ENCODE results near the gene APOA1. TPM values are rescaled to one million over a fixed set of nuclear protein-coding genes. Genes with fewer than 3 reads are reported as not detected.
A peak's percentile ranks its signal among the peaks of the same experiment; 100 is the strongest.

APOA1 gene
- total RNA-seq, 1 donor: under 0.01 TPM

- Histone ChIP-seq H3K4me3 (ENCODE audit: insufficient read depth, low read length) (no peak overlapping the region), H3K27ac (ENCODE audit: low read depth, low read length) (peak overlapping the region; percentile 94), H3K4me2 (ENCODE audit: insufficient read depth, low read length) (no peak overlapping the region), H2AFZ (ENCODE audit: low read length) (no peak overlapping the region), H3K4me1 (ENCODE audit: insufficient read depth, low read length) (peaks cover 59% of the 10 kb centered on the region), H3K9me3 (ENCODE audit: low read depth, low read length) (no peaks in the 10 kb centered on the region), H3K79me2 (ENCODE audit: insufficient read depth, low read length) (no peaks in the 10 kb centered on the region), H4K20me1 (ENCODE audit: insufficient read depth, low read length) (no peaks in the 10 kb centered on the region), H3K27me3 (ENCODE audit: insufficient read depth, low read length) (no peaks in the 10 kb centered on the region), H3K36me3 (ENCODE audit: insufficient read depth, low read length) (peaks cover 48% of the 10 kb centered on the region)
- DNase-seq (ENCODE audit: insufficient read length, low spot score, missing footprints): no peak
- no peak for TF ChIP-seq CTCF (IDR thresholded peaks at IDR 0.05; ENCODE audit: extremely low read depth, low read depth, low read length)
Observed at GRCh38 chr11:116864531-116864930, 27.1 kb upstream of the APOA1 start.

- peak overlapping the region; percentile 94 for H3K27ac ChIP-seq (ENCODE audit: low read depth, low read length)
- H3K79me2 ChIP-seq (ENCODE audit: insufficient read depth, low read length): no peaks in the 10 kb centered on the region
- H3K27me3 ChIP-seq (ENCODE audit: insufficient read depth, low read length): no peaks in the 10 kb centered on the region
- H3K4me1 ChIP-seq (ENCODE audit: insufficient read depth, low read length): peaks cover 62% of the 10 kb centered on the region
- no peak for DNase-seq (ENCODE audit: insufficient read length, low spot score, missing footprints)
- H3K9me3 ChIP-seq (ENCODE audit: low read depth, low read length): no peaks in the 10 kb centered on the region
- H2AFZ ChIP-seq (ENCODE audit: low read length): no peak overlapping the region
- H3K4me2 ChIP-seq (ENCODE audit: insufficient read depth, low read length): no peak overlapping the region
- no peak for TF ChIP-seq CTCF (IDR thresholded peaks at IDR 0.05; ENCODE audit: extremely low read depth, low read depth, low read length)
- H3K36me3 ChIP-seq (ENCODE audit: insufficient read depth, low read length): peaks cover 55% of the 10 kb centered on the region
- no peak overlapping the region for H3K4me3 ChIP-seq (ENCODE audit: insufficient read depth, low read length)
- no peaks in the 10 kb centered on the region for H4K20me1 ChIP-seq (ENCODE audit: insufficient read depth, low read length)
Observed at GRCh38 chr11:116862951-116863350, 25.5 kb upstream of the APOA1 start.

GRCh38 chr11:116862185-116862584, 24.8 kb upstream of the APOA1 start:
- Histone ChIP-seq H4K20me1 (ENCODE audit: insufficient read depth, low read length) (no peaks in the 10 kb centered on the region), H2AFZ (ENCODE audit: low read length) (no peak overlapping the region), H3K27me3 (ENCODE audit: insufficient read depth, low read length) (no peaks in the 10 kb centered on the region), H3K9me3 (ENCODE audit: low read depth, low read length) (no peaks in the 10 kb centered on the region), H3K4me2 (ENCODE audit: insufficient read depth, low read length) (no peak overlapping the region), H3K36me3 (ENCODE audit: insufficient read depth, low read length) (peaks cover 53% of the 10 kb centered on the region), H3K27ac (ENCODE audit: low read depth, low read length) (peak overlapping the region; percentile 94), H3K4me1 (ENCODE audit: insufficient read depth, low read length) (peaks cover 64% of the 10 kb centered on the region), H3K4me3 (ENCODE audit: insufficient read depth, low read length) (no peak overlapping the region), H3K79me2 (ENCODE audit: insufficient read depth, low read length) (no peaks in the 10 kb centered on the region)
- no peak for TF ChIP-seq CTCF (IDR thresholded peaks at IDR 0.05; ENCODE audit: extremely low read depth, low read depth, low read length)
- DNase-seq (ENCODE audit: insufficient read length, low spot score, missing footprints): no peak

GRCh38 chr11:116861539-116861938, 24.1 kb upstream of the APOA1 start:
- DNase-seq (ENCODE audit: insufficient read length, low spot score, missing footprints): peak; percentile 91
- no peak overlapping the region for H3K4me3 ChIP-seq (ENCODE audit: insufficient read depth, low read length)
- no peaks in the 10 kb centered on the region for H4K20me1 ChIP-seq (ENCODE audit: insufficient read depth, low read length)
- no peaks in the 10 kb centered on the region for H3K9me3 ChIP-seq (ENCODE audit: low read depth, low read length)
- H3K79me2 ChIP-seq (ENCODE audit: insufficient read depth, low read length): no peaks in the 10 kb centered on the region
- peak overlapping the region; percentile 74 for H3K27ac ChIP-seq (ENCODE audit: low read depth, low read length)
- no peak for TF ChIP-seq CTCF (IDR thresholded peaks at IDR 0.05; ENCODE audit: extremely low read depth, low read depth, low read length)
- no peak overlapping the region for H2AFZ ChIP-seq (ENCODE audit: low read length)
- H3K27me3 ChIP-seq (ENCODE audit: insufficient read depth, low read length): no peaks in the 10 kb centered on the region
- H3K36me3 ChIP-seq (ENCODE audit: insufficient read depth, low read length): peaks cover 50% of the 10 kb centered on the region
- H3K4me1 ChIP-seq (ENCODE audit: insufficient read depth, low read length): peaks cover 59% of the 10 kb centered on the region
- H3K4me2 ChIP-seq (ENCODE audit: insufficient read depth, low read length): no peak overlapping the region

All from osteoblast (primary cell).